Trophoblast cell (in vitro differentiated cells and primary cell): Measurements from ENCODE around the gene HAUS7.
A peak's percentile ranks its signal among the peaks of the same experiment; 100 is the strongest.

Experiments
- DNase-seq, 2 donors: peaks; one replicate each; pipeline ENCODE4 v3.0.0-alpha.2; 2016
- H2AFZ ChIP-seq: 2 replicates; pipeline ENCODE4 v1.6.1; 2013; ENCODE audit warnings: low read length, moderate library complexity, mild to moderate bottlenecking; ENCODE audit not compliant: insufficient read depth, poor library complexity
- H2AK5ac ChIP-seq: 2 replicates; pipeline ENCODE4 v1.6.1; 2013; ENCODE audit warnings: mild to moderate bottlenecking, low read length
- H2BK120ac ChIP-seq: 2 replicates; pipeline ENCODE4 v1.6.1; 2013; ENCODE audit warnings: low read length, mild to moderate bottlenecking, moderate library complexity; ENCODE audit not compliant: insufficient read depth, poor library complexity
- H2BK12ac ChIP-seq: 2 replicates; pipeline ENCODE4 v1.6.1; 2013; ENCODE audit warnings: mild to moderate bottlenecking, low read length, moderate library complexity
- H2BK5ac ChIP-seq: 2 replicates; pipeline ENCODE4 v1.6.1; 2013; ENCODE audit warnings: low read length, low read depth, moderate library complexity, mild to moderate bottlenecking; ENCODE audit not compliant: poor library complexity
- H3K14ac ChIP-seq: 2 replicates; pipeline ENCODE4 v1.6.1; 2013; ENCODE audit warnings: mild to moderate bottlenecking, low read length
- H3K18ac ChIP-seq: 2 replicates; pipeline ENCODE4 v1.6.1; 2013; ENCODE audit warnings: mild to moderate bottlenecking, low read length
- H3K23ac ChIP-seq: 2 replicates; pipeline ENCODE4 v1.6.1; 2013; ENCODE audit warnings: low read length
- H3K27ac ChIP-seq: 2 replicates; pipeline ENCODE4 v1.5.1; 2013; ENCODE audit warnings: low read depth, mild to moderate bottlenecking, inconsistent platforms, low read length, moderate library complexity
- H3K27me3 ChIP-seq: 2 replicates; pipeline ENCODE4 v1.6.1; 2013; ENCODE audit warnings: inconsistent platforms, mild to moderate bottlenecking, low read length, moderate library complexity; ENCODE audit not compliant: insufficient read depth
- H3K36me3 ChIP-seq, 2 experiments: 1 replicate in 1 of 2; 2 replicates in 1 of 2; pipeline ENCODE4 v1.6.1; 2013; ENCODE audit warnings: low read length in 2 of 2, mild to moderate bottlenecking in 2 of 2, moderate library complexity in 1 of 2; ENCODE audit not compliant: insufficient read depth in 2 of 2, control insufficient read depth in 1 of 2
- H3K4ac ChIP-seq: 2 replicates; pipeline ENCODE4 v1.6.1; 2013; ENCODE audit warnings: low read depth, mild to moderate bottlenecking, low read length, moderate library complexity
- H3K4me1 ChIP-seq, 2 experiments: 1 replicate in 1 of 2; 2 replicates in 1 of 2; pipeline ENCODE4 v1.6.1; 2013; ENCODE audit warnings: low read length in 2 of 2, mild to moderate bottlenecking in 2 of 2, moderate library complexity in 1 of 2; ENCODE audit not compliant: insufficient read depth in 2 of 2, control insufficient read depth in 1 of 2
- H3K4me2 ChIP-seq: 2 replicates; pipeline ENCODE4 v1.6.1; 2013; ENCODE audit warnings: inconsistent platforms, mild to moderate bottlenecking, low read length, moderate library complexity
- H3K4me3 ChIP-seq: 2 replicates; pipeline ENCODE4 v1.5.1; 2013; ENCODE audit warnings: mild to moderate bottlenecking, low read depth, low read length, inconsistent platforms
- H3K79me1 ChIP-seq: one replicate; pipeline ENCODE4 v1.6.1; 2013; ENCODE audit warnings: low read length
- H3K79me2 ChIP-seq: 2 replicates; pipeline ENCODE4 v1.6.1; 2013; ENCODE audit warnings: low read length, mild to moderate bottlenecking; ENCODE audit not compliant: control insufficient read depth, insufficient read depth, poor library complexity
- H3K9ac ChIP-seq: 2 replicates; pipeline ENCODE4 v1.6.1; 2013; ENCODE audit warnings: mild to moderate bottlenecking, low read length
- H3K9me3 ChIP-seq: 2 replicates; pipeline ENCODE4 v1.6.1; 2013; ENCODE audit warnings: low read depth, mild to moderate bottlenecking, control low read depth, inconsistent platforms, low read length; ENCODE audit not compliant: insufficient read depth
- H4K12ac ChIP-seq: 2 replicates; pipeline ENCODE4 v1.6.1; 2013; ENCODE audit warnings: low read depth, mild to moderate bottlenecking, low read length, moderate library complexity
- H4K8ac ChIP-seq: 2 replicates; pipeline ENCODE4 v1.6.1; 2013; ENCODE audit warnings: low read depth, mild to moderate bottlenecking, low read length, moderate library complexity
- H4K91ac ChIP-seq: one replicate; pipeline ENCODE4 v1.6.1; 2013; ENCODE audit warnings: low read depth, mild to moderate bottlenecking, low read length, moderate library complexity
- WGBS: extraction: QIAGEN DNeasy Blood & Tissue Kit; methylation state at CpG from one replicate; pipeline ENCODE4 v1.1.7; 2013; ENCODE audit warnings: missing lambda C conversion rate; ENCODE audit not compliant: insufficient read length, insufficient coverage; ENCODE audit errors: extremely low coverage; 5-methylcytosine and 5-hydroxymethylcytosine counted together

Gene HAUS7

GRCh38 chrX:153447581-153447960 lies 22.8 kb downstream of the HAUS7 start:
- WGBS, result no CpG with 5 or more reads among the region's 8 CpGs
- H2BK12ac ChIP-seq, result no peak overlapping the region
- H3K23ac ChIP-seq, result no peak overlapping the region
- no peak overlapping the region for H2AFZ ChIP-seq
- H4K12ac ChIP-seq, result no peak overlapping the region
- H3K36me3 ChIP-seq, result peaks cover 4% of the 10 kb centered on the region in 2 experiments
- H3K14ac ChIP-seq, result no peak overlapping the region
- no peaks in the 10 kb centered on the region for H3K9me3 ChIP-seq
- no peak overlapping the region for H4K91ac ChIP-seq
- H2BK120ac ChIP-seq, result no peak overlapping the region
- H4K8ac ChIP-seq, result no peak overlapping the region
- H3K18ac ChIP-seq, result no peak overlapping the region
- H3K9ac ChIP-seq, result no peak overlapping the region
- DNase-seq, result no peak
- H3K27me3 ChIP-seq, result no peaks in the 10 kb centered on the region
- no peak overlapping the region for H3K4me3 ChIP-seq
- H2BK5ac ChIP-seq, result no peak overlapping the region
- no peaks in the 10 kb centered on the region for H3K4me1 ChIP-seq
- no peaks in the 10 kb centered on the region for H3K79me2 ChIP-seq
- H3K4me2 ChIP-seq, result no peak overlapping the region
- H3K79me1 ChIP-seq, result no peaks in the 10 kb centered on the region
- H3K4ac ChIP-seq, result no peak overlapping the region
- H3K27ac ChIP-seq, result no peak overlapping the region
- H2AK5ac ChIP-seq, result no peak overlapping the region

GRCh38 chrX:153446950-153447580 lies 23.3 kb downstream of the HAUS7 start:
- H2BK120ac ChIP-seq, result no peak overlapping the region
- H3K79me1 ChIP-seq, result no peaks in the 10 kb centered on the region
- DNase-seq, result no peak
- H2BK12ac ChIP-seq, result no peak overlapping the region
- no peak overlapping the region for H2AFZ ChIP-seq
- H3K4me2 ChIP-seq, result no peak overlapping the region
- no peak overlapping the region for H3K4me3 ChIP-seq
- H3K23ac ChIP-seq, result no peak overlapping the region
- no peak overlapping the region for H2AK5ac ChIP-seq
- H3K14ac ChIP-seq, result no peak overlapping the region
- H3K18ac ChIP-seq, result no peak overlapping the region
- H3K9me3 ChIP-seq, result no peaks in the 10 kb centered on the region
- H3K27ac ChIP-seq, result no peak overlapping the region
- H3K9ac ChIP-seq, result no peak overlapping the region
- H2BK5ac ChIP-seq, result no peak overlapping the region
- H4K12ac ChIP-seq, result no peak overlapping the region
- WGBS, result no CpG with 5 or more reads among the region's 17 CpGs
- no peaks in the 10 kb centered on the region for H3K79me2 ChIP-seq
- no peaks in the 10 kb centered on the region for H3K27me3 ChIP-seq
- H3K36me3 ChIP-seq, result peaks cover 4% of the 10 kb centered on the region in 2 experiments
- no peak overlapping the region for H3K4ac ChIP-seq
- H3K4me1 ChIP-seq, result no peaks in the 10 kb centered on the region
- no peak overlapping the region for H4K91ac ChIP-seq
- H4K8ac ChIP-seq, result no peak overlapping the region

GRCh38 chrX:153446636-153446936 lies 23.8 kb downstream of the HAUS7 start:
- no peak overlapping the region for H2AK5ac ChIP-seq
- no peaks in the 10 kb centered on the region for H3K4me1 ChIP-seq
- peaks cover 4% of the 10 kb centered on the region in 2 experiments for H3K36me3 ChIP-seq
- no peak overlapping the region for H2BK120ac ChIP-seq
- H4K91ac ChIP-seq, result no peak overlapping the region
- H3K4me2 ChIP-seq, result no peak overlapping the region
- H3K9me3 ChIP-seq, result no peaks in the 10 kb centered on the region
- no peaks in the 10 kb centered on the region for H3K27me3 ChIP-seq
- no peak overlapping the region for H2AFZ ChIP-seq
- H3K14ac ChIP-seq, result no peak overlapping the region
- no peak overlapping the region for H4K12ac ChIP-seq
- no peak overlapping the region for H3K4me3 ChIP-seq
- H3K18ac ChIP-seq, result no peak overlapping the region
- no peak for DNase-seq
- WGBS, result no CpG with 5 or more reads among the region's 10 CpGs
- no peak overlapping the region for H3K23ac ChIP-seq
- no peak overlapping the region for H3K9ac ChIP-seq
- no peaks in the 10 kb centered on the region for H3K79me1 ChIP-seq
- no peak overlapping the region for H3K27ac ChIP-seq
- H3K79me2 ChIP-seq, result no peaks in the 10 kb centered on the region
- H3K4ac ChIP-seq, result no peak overlapping the region
- no peak overlapping the region for H2BK12ac ChIP-seq
- no peak overlapping the region for H2BK5ac ChIP-seq
- no peak overlapping the region for H4K8ac ChIP-seq

- Histone ChIP-seq H4K8ac (no peak within 1 kb of the TSS), H3K14ac (no peak within 1 kb of the TSS)
Observed at GRCh38 chrX:153445856-153446635, 24.3 kb downstream of the HAUS7 start, which contains the start of gene TREX2. TSS of gene TREX2 (minus strand) at chrX:153446056. CDS start at chrX:153445430, 626 bp downstream.

More at GRCh38 chrX:153445856-153446635, 24.3 kb downstream of the HAUS7 start, which contains the start of gene TREX2:
- no peak within 1 kb of the TSS for H3K23ac ChIP-seq
- peaks cover 4% of the 10 kb centered on the region in 2 experiments for H3K36me3 ChIP-seq
- H2BK120ac ChIP-seq, result no peak within 1 kb of the TSS
- H3K9ac ChIP-seq, result no peak within 1 kb of the TSS
- no peak within 1 kb of the TSS for H3K27ac ChIP-seq
- no peak within 1 kb of the TSS for H3K4ac ChIP-seq
- no peak within 1 kb of the TSS for H4K91ac ChIP-seq
- no peak within 1 kb of the TSS for H2AK5ac ChIP-seq
- WGBS, result no CpG with 5 or more reads among the region's 30 CpGs
- H2AFZ ChIP-seq, result no peak within 1 kb of the TSS
- H3K4me3 ChIP-seq, result no peak within 1 kb of the TSS
- no peak within 1 kb of the TSS for H2BK5ac ChIP-seq
- DNase-seq, result peak in 1 of 2 donors; percentile 16
- no peak within 1 kb of the TSS for H2BK12ac ChIP-seq
- H3K18ac ChIP-seq, result no peak within 1 kb of the TSS
- no peak within 1 kb of the TSS for H3K4me2 ChIP-seq
- no peaks in the 10 kb centered on the region for H3K79me2 ChIP-seq
- H3K9me3 ChIP-seq, result no peaks in the 10 kb centered on the region
- H3K79me1 ChIP-seq, result no peaks in the 10 kb centered on the region
- H3K4me1 ChIP-seq, result no peaks in the 10 kb centered on the region
- no peaks in the 10 kb centered on the region for H3K27me3 ChIP-seq
- H4K12ac ChIP-seq, result no peak within 1 kb of the TSS
